HG03039 (cell line): Measurements from ENCODE around the gene RAD9A.

ENCODE experiments used
- ATAC-seq: cut with Tn5 transposase; IDR thresholded peaks from one replicate; pipeline ENCODE4 v1.9.1; 2021; ENCODE audit warnings: mild to moderate bottlenecking, moderate library complexity; ENCODE audit not compliant: unreplicated experiment

The RAD9A gene

GRCh38 chr11:67407688-67408163, 15.9 kb downstream of the RAD9A start:
- ATAC-seq: no peak

GRCh38 chr11:67408437-67409200, 16.8 kb downstream of the RAD9A start:
- no peak for ATAC-seq

GRCh38 chr11:67409261-67409666, 17.5 kb downstream of the RAD9A start:
- no peak for ATAC-seq

GRCh38 chr11:67409781-67410368, 18.1 kb downstream of the RAD9A start:
- no peak for ATAC-seq

- ATAC-seq: no peak
Measured at GRCh38 chr11:67410369-67410831, 18.6 kb downstream of the RAD9A start.

GRCh38 chr11:67410984-67411784, 19.4 kb downstream of the RAD9A start:
- no peak for ATAC-seq

GRCh38 chr11:67411785-67412152, 20.0 kb downstream of the RAD9A start:
- no peak for ATAC-seq

- ATAC-seq: no peak
Measured at GRCh38 chr11:67412495-67413179, 20.9 kb downstream of the RAD9A start.

- no peak for ATAC-seq
Measured at GRCh38 chr11:67413266-67413849, 21.6 kb downstream of the RAD9A start.

- ATAC-seq: no peak
Measured at GRCh38 chr11:67415501-67416304, 23.9 kb downstream of the RAD9A start, which contains the start of gene CARNS1. Gene CARNS1 (plus strand): TSS chr11:67415678. CDS start chr11:67416200, 522 bp downstream.

- no peak for ATAC-seq
Measured at GRCh38 chr11:67416416-67417335, 24.9 kb downstream of the RAD9A start.

GRCh38 chr11:67417425-67417824, 25.6 kb downstream of the RAD9A start:
- no peak for ATAC-seq

- ATAC-seq: no peak
Measured at GRCh38 chr11:67418476-67419281, 26.9 kb downstream of the RAD9A start.

GRCh38 chr11:67419325-67420049, 27.7 kb downstream of the RAD9A start:
- ATAC-seq: no peak

- ATAC-seq: no peak
Measured at GRCh38 chr11:67420147-67420645, 28.4 kb downstream of the RAD9A start.

- ATAC-seq: peak; percentile 84
Measured at GRCh38 chr11:67420646-67421429, 29.1 kb downstream of the RAD9A start.
